ENCODE results near the gene TRIM33.
A peak's percentile ranks its signal among the peaks of the same experiment; 100 is the strongest.

TRIM33 gene

GRCh38 chr1:114346480-114347029 is 164.4 kb downstream of the TRIM33 start:
- DNase-seq, result peak; percentile 92 to 97

GRCh38 chr1:114345930-114346479 is 165.0 kb downstream of the TRIM33 start:
- DNase-seq, result no peak

GRCh38 chr1:114344656-114345055 is 166.3 kb downstream of the TRIM33 start:
- DNase-seq, result no peak
